Mesenchymal stem cell (in vitro differentiated cells and primary cell): ENCODE measurements around the gene AUP1.

Source experiments
- DNase-seq: peaks from one replicate; pipeline ENCODE4 v3.0.0-alpha.2; 2013
- H2AFZ ChIP-seq: one replicate; pipeline ENCODE4 v1.6.1; 2013; ENCODE audit warnings: low read depth, mild to moderate bottlenecking, control low read depth, inconsistent platforms, low read length, moderate library complexity
- H2AK5ac ChIP-seq: 2 replicates; pipeline ENCODE4 v1.6.1; 2013; ENCODE audit warnings: low read length, moderate library complexity, mild to moderate bottlenecking, inconsistent platforms; ENCODE audit not compliant: severe bottlenecking
- H2BK120ac ChIP-seq: one replicate; pipeline ENCODE4 v1.6.1; 2013; ENCODE audit warnings: low read depth, mild to moderate bottlenecking, inconsistent platforms, low read length, moderate library complexity
- H2BK12ac ChIP-seq, 2 experiments: one replicate each; pipeline ENCODE4 v1.6.1; 2013; ENCODE audit warnings: inconsistent platforms in 2 of 2, low read length in 2 of 2, mild to moderate bottlenecking in 2 of 2, moderate library complexity in 2 of 2, control low read depth in 1 of 2
- H2BK15ac ChIP-seq: one replicate; pipeline ENCODE4 v1.6.1; 2013; ENCODE audit warnings: mild to moderate bottlenecking, low read depth, inconsistent platforms; ENCODE audit not compliant: poor library complexity, severe bottlenecking
- H2BK5ac ChIP-seq: 2 replicates; pipeline ENCODE4 v1.6.1; 2013; ENCODE audit warnings: low read depth, mild to moderate bottlenecking, low read length, control low read depth, inconsistent platforms; ENCODE audit not compliant: poor library complexity, severe bottlenecking
- H3K14ac ChIP-seq, 2 experiments: one replicate each; pipeline ENCODE4 v1.6.1; 2013; ENCODE audit warnings: inconsistent platforms in 2 of 2, low read length in 2 of 2, control low read depth in 1 of 2, mild to moderate bottlenecking in 1 of 2, moderate library complexity in 1 of 2
- H3K18ac ChIP-seq, 2 experiments: one replicate each; pipeline ENCODE4 v1.6.1; 2013; ENCODE audit warnings: inconsistent platforms in 2 of 2, low read length in 2 of 2, control low read depth in 1 of 2, low read depth in 1 of 2, mild to moderate bottlenecking in 1 of 2
- H3K23ac ChIP-seq, 2 experiments: one replicate each; pipeline ENCODE4 v1.6.1; 2013; ENCODE audit warnings: inconsistent platforms in 2 of 2, low read length in 2 of 2, mild to moderate bottlenecking in 2 of 2, moderate library complexity in 2 of 2, control low read depth in 1 of 2
- H3K27ac ChIP-seq: 2 replicates; pipeline ENCODE4 v1.5.1; 2013; ENCODE audit warnings: mild to moderate bottlenecking, moderate library complexity, low read length, control low read depth, inconsistent platforms; ENCODE audit not compliant: poor library complexity, severe bottlenecking
- H3K27me3 ChIP-seq, 2 experiments: 2 replicates each; pipeline versions ENCODE4 v1.6.1 to v1.7.0; 2013; ENCODE audit warnings: low read length in 2 of 2, mild to moderate bottlenecking in 2 of 2, moderate library complexity in 2 of 2, control low read depth in 1 of 2, inconsistent platforms in 1 of 2; ENCODE audit not compliant: control insufficient read depth in 1 of 2, insufficient read depth in 1 of 2
- H3K36me3 ChIP-seq, 2 experiments: 2 replicates each; pipeline versions ENCODE4 v1.6.1 to v1.7.0; 2013; ENCODE audit warnings: low read length in 2 of 2, control low read depth in 1 of 2, inconsistent platforms in 1 of 2, low read depth in 1 of 2, mild to moderate bottlenecking in 1 of 2; ENCODE audit not compliant: insufficient read depth in 2 of 2, control insufficient read depth in 1 of 2
- H3K4ac ChIP-seq, 2 experiments: one replicate each; pipeline ENCODE4 v1.6.1; 2013; ENCODE audit warnings: inconsistent platforms in 2 of 2, low read length in 2 of 2, mild to moderate bottlenecking in 2 of 2, moderate library complexity in 2 of 2, control low read depth in 1 of 2, low read depth in 1 of 2
- H3K4me1 ChIP-seq: 2 replicates; pipeline ENCODE4 v1.6.1; 2013; ENCODE audit warnings: low read depth, low read length, control low read depth; ENCODE audit not compliant: control insufficient read depth, insufficient read depth
- H3K4me2 ChIP-seq: 2 replicates; pipeline ENCODE4 v1.6.1; 2013; ENCODE audit warnings: low read length, mild to moderate bottlenecking, inconsistent platforms; ENCODE audit not compliant: poor library complexity, severe bottlenecking
- H3K4me3 ChIP-seq, 2 experiments: 2 replicates each; pipeline versions ENCODE4 v1.5.1 to v1.7.0; 2013; ENCODE audit warnings: low read length in 2 of 2, mild to moderate bottlenecking in 2 of 2, control low read depth in 1 of 2, low read depth in 1 of 2; ENCODE audit not compliant: insufficient read depth in 1 of 2
- H3K79me1 ChIP-seq: replicated peaks from 2 replicates; pipeline ENCODE4 v1.6.1; 2013; ENCODE audit warnings: mild to moderate bottlenecking, control low read depth, low read length, inconsistent platforms; ENCODE audit not compliant: poor library complexity, severe bottlenecking
- H3K9ac ChIP-seq: 2 replicates; pipeline ENCODE4 v1.7.0; 2013; ENCODE audit warnings: mild to moderate bottlenecking, low read length, moderate library complexity
- H3K9me3 ChIP-seq: 2 replicates; pipeline ENCODE4 v1.7.0; 2013; ENCODE audit warnings: mild to moderate bottlenecking, low read length; ENCODE audit not compliant: control insufficient read depth
- H4K8ac ChIP-seq: one replicate; pipeline ENCODE4 v1.6.1; 2013; ENCODE audit warnings: inconsistent platforms, mild to moderate bottlenecking, low read length, moderate library complexity
- H4K91ac ChIP-seq: one replicate; pipeline ENCODE4 v1.6.1; 2013; ENCODE audit warnings: mild to moderate bottlenecking, low read length, inconsistent platforms
- WGBS: methylation state at CpG from one replicate; pipeline ENCODE4 v1.1.7; 2013; ENCODE audit warnings: mixed read lengths; 5-methylcytosine and 5-hydroxymethylcytosine counted together

AUP1 gene

GRCh38 chr2:74524005-74524404 lies 5.5 kb downstream of the AUP1 start:
- Histone ChIP-seq H3K18ac (no peak overlapping the region), H3K9ac (no peak overlapping the region), H3K4me3 (no peak overlapping the region), H3K79me1 (peaks cover 15% of the 10 kb centered on the region), H3K36me3 (peaks cover 30 to 35% of the 10 kb centered on the region in 2 experiments), H2BK15ac (no peak overlapping the region), H2AK5ac (no peak overlapping the region), H3K27me3 (peaks cover 32 to 42% of the 10 kb centered on the region in 2 experiments), H3K4me2 (no peak overlapping the region), H2BK120ac (no peak overlapping the region), H3K23ac (no peak overlapping the region), H2AFZ (no peak overlapping the region), H3K9me3 (no peaks in the 10 kb centered on the region), H2BK12ac (no peak overlapping the region), H3K4ac (no peak overlapping the region), H3K14ac (no peak overlapping the region), H4K8ac (no peak overlapping the region), H3K27ac (no peak overlapping the region), H2BK5ac (no peak overlapping the region), H4K91ac (no peak overlapping the region), H3K4me1 (peaks cover 11% of the 10 kb centered on the region)
- no peak for DNase-seq
- 95% methylated on average over 8 of the region's 9 CpGs for WGBS

- H3K23ac ChIP-seq: peak overlapping the region in 1 of 2 experiments; percentile 67
- H3K79me1 ChIP-seq: peaks cover 11% of the 10 kb centered on the region
- peaks cover 47 to 57% of the 10 kb centered on the region in 2 experiments for H3K27me3 ChIP-seq
- H3K4me2 ChIP-seq: no peak overlapping the region
- no peak overlapping the region for H3K18ac ChIP-seq
- peaks cover 23 to 26% of the 10 kb centered on the region in 2 experiments for H3K36me3 ChIP-seq
- no peak overlapping the region for H3K9ac ChIP-seq
- no peak overlapping the region for H2BK120ac ChIP-seq
- no peak overlapping the region for H2BK15ac ChIP-seq
- no peak overlapping the region for H4K8ac ChIP-seq
- H2BK12ac ChIP-seq: no peak overlapping the region
- H3K27ac ChIP-seq: no peak overlapping the region
- no peak for DNase-seq
- no peak overlapping the region for H3K4ac ChIP-seq
- no peaks in the 10 kb centered on the region for H3K4me1 ChIP-seq
- no peak overlapping the region for H3K4me3 ChIP-seq
- no peak overlapping the region for H2AFZ ChIP-seq
- H4K91ac ChIP-seq: no peak overlapping the region
- no peak overlapping the region for H2AK5ac ChIP-seq
- no peak overlapping the region for H2BK5ac ChIP-seq
- 91% methylated on average over 3 of the region's 3 CpGs for WGBS
- no peaks in the 10 kb centered on the region for H3K9me3 ChIP-seq
- no peak overlapping the region for H3K14ac ChIP-seq
These were observed 7.0 kb downstream of the AUP1 start for GRCh38 chr2:74522516-74522915.

GRCh38 chr2:74516650-74517049 lies 12.9 kb downstream of the AUP1 start:
- no peak overlapping the region for H3K4me3 ChIP-seq
- H3K4ac ChIP-seq: no peak overlapping the region
- no peak overlapping the region for H4K8ac ChIP-seq
- 80% methylated on average over 12 of the region's 13 CpGs for WGBS
- no peak overlapping the region for H3K27ac ChIP-seq
- H3K79me1 ChIP-seq: no peaks in the 10 kb centered on the region
- H2AK5ac ChIP-seq: no peak overlapping the region
- no peak overlapping the region for H4K91ac ChIP-seq
- no peak overlapping the region for H3K4me2 ChIP-seq
- no peak overlapping the region for H3K9ac ChIP-seq
- no peak overlapping the region for H3K23ac ChIP-seq
- peaks cover 0 to 3% of the 10 kb centered on the region in 2 experiments for H3K36me3 ChIP-seq
- no peak for DNase-seq
- no peak overlapping the region for H2BK120ac ChIP-seq
- H2AFZ ChIP-seq: no peak overlapping the region
- no peak overlapping the region for H2BK5ac ChIP-seq
- no peak overlapping the region for H2BK15ac ChIP-seq
- H3K14ac ChIP-seq: no peak overlapping the region
- H3K27me3 ChIP-seq: peaks cover 92 to 97% of the 10 kb centered on the region in 2 experiments
- H3K18ac ChIP-seq: no peak overlapping the region
- H3K4me1 ChIP-seq: peaks cover 18% of the 10 kb centered on the region
- no peaks in the 10 kb centered on the region for H3K9me3 ChIP-seq
- no peak overlapping the region for H2BK12ac ChIP-seq

GRCh38 chr2:74515981-74516633 lies 13.4 kb downstream of the AUP1 start:
- DNase-seq: no peak
- Histone ChIP-seq H3K4ac (no peak overlapping the region), H2BK120ac (no peak overlapping the region), H3K79me1 (no peaks in the 10 kb centered on the region), H4K8ac (no peak overlapping the region), H2BK5ac (no peak overlapping the region), H3K14ac (no peak overlapping the region), H3K27ac (no peak overlapping the region), H4K91ac (no peak overlapping the region), H2AK5ac (no peak overlapping the region), H3K9me3 (no peaks in the 10 kb centered on the region), H2BK15ac (no peak overlapping the region), H3K4me3 (no peak overlapping the region), H3K4me2 (no peak overlapping the region), H3K23ac (peak overlapping the region in 1 of 2 experiments; percentile 80), H3K18ac (peak overlapping the region in 1 of 2 experiments; percentile 42), H2AFZ (peak overlapping the region; percentile 76), H3K36me3 (peaks cover 0 to 3% of the 10 kb centered on the region in 2 experiments), H3K9ac (no peak overlapping the region), H3K27me3 (peaks cover 96 to 97% of the 10 kb centered on the region in 2 experiments), H2BK12ac (no peak overlapping the region), H3K4me1 (peaks cover 18% of the 10 kb centered on the region)
- WGBS: 15% methylated on average over 57 of the region's 72 CpGs
